AG09319 (cell line): Measurements from ENCODE around the gene SMARCC1.

Experiments
- DNase-seq: peaks from one replicate; pipeline ENCODE4 v3.0.0-alpha.2; 2010; ENCODE audit warnings: low read depth; ENCODE audit errors: extremely low read depth
- CTCF ChIP-seq: IDR thresholded peaks from 2 replicates; pipeline ENCODE4 v1.5.1; 2011; ENCODE audit warnings: low read depth, mild to moderate bottlenecking, inconsistent platforms, low read length, moderate library complexity

Gene SMARCC1

GRCh38 chr3:47782446-47783308, 984 bp upstream of the SMARCC1 start:
- no peak for DNase-seq
- TF ChIP-seq CTCF = no peak

GRCh38 chr3:47780741-47781684, 680 bp downstream of the SMARCC1 start:
- no peak for TF ChIP-seq CTCF
- DNase-seq = no peak

- DNase-seq = no peak
- TF ChIP-seq CTCF = no peak
Observed at GRCh38 chr3:47778746-47779145, 2.9 kb downstream of the SMARCC1 start.

- DNase-seq = no peak
- no peak for TF ChIP-seq CTCF
Observed at GRCh38 chr3:47772788-47773187, 8.9 kb downstream of the SMARCC1 start.

GRCh38 chr3:47772047-47772446, 9.6 kb downstream of the SMARCC1 start:
- TF ChIP-seq CTCF = no peak
- DNase-seq = no peak

GRCh38 chr3:47766186-47766585, 15.5 kb downstream of the SMARCC1 start:
- TF ChIP-seq CTCF = no peak
- no peak for DNase-seq

GRCh38 chr3:47762233-47762632, 19.5 kb downstream of the SMARCC1 start:
- no peak for DNase-seq
- TF ChIP-seq CTCF = no peak
